Measurements from ENCODE around the gene MMP28.

Gene MMP28

DNA sequence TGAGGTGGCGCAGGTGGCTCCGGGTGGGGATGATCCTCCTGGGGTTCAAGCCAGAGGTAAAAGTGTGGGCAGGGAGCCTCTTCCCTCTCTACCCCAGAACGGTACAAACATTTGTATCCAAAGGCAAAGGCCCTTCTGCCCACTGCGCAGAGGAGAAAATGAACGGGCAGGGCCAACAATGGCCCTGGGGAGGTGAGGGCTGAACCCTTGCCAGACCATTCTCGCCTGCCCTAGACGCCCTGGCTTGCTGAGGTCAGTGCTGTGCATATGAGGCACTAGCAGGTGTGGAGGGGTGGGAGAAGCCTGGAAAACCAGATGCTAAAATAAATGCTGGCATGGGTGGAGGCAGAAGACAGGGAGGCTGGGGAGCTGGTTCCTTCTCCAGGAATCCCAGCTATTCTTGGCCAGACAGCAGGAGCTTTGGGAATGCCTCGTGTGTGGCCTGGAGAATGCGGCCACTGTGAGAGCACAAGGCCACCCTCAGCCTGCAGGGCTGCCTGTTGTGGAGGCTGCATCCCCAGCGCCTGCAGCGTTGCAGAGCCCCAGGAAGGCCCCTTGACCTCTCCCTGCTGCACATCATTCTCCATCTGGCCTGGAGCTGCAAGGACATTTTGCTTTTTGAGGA is 30.2 kb downstream of the MMP28 start:
- in situ Hi-C loops (cut with MboI; ENCODE audit: low sequenced_read_pairs, unreplicated experiment) = no loop called here
- TF ChIP-seq, protein P1, sequence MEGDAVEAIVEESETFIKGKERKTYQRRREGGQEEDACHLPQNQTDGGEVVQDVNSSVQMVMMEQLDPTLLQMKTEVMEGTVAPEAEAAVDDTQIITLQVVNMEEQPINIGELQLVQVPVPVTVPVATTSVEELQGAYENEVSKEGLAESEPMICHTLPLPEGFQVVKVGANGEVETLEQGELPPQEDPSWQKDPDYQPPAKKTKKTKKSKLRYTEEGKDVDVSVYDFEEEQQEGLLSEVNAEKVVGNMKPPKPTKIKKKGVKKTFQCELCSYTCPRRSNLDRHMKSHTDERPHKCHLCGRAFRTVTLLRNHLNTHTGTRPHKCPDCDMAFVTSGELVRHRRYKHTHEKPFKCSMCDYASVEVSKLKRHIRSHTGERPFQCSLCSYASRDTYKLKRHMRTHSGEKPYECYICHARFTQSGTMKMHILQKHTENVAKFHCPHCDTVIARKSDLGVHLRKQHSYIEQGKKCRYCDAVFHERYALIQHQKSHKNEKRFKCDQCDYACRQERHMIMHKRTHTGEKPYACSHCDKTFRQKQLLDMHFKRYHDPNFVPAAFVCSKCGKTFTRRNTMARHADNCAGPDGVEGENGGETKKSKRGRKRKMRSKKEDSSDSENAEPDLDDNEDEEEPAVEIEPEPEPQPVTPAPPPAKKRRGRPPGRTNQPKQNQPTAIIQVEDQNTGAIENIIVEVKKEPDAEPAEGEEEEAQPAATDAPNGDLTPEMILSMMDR (IDR thresholded peaks at IDR 0.05; ENCODE audit: borderline replicate concordance, control extremely low read depth, extremely low read depth, insufficient read depth, missing control alignments) = no peak
- DNase-seq (ENCODE audit: low spot score) = no peak

- DNase-seq (ENCODE audit: low spot score) = peak; percentile 97
- in situ Hi-C loops (cut with MboI; ENCODE audit: low sequenced_read_pairs, unreplicated experiment) = no loop called here
- TF ChIP-seq, protein P1 (IDR thresholded peaks at IDR 0.05; ENCODE audit: borderline replicate concordance, control extremely low read depth, extremely low read depth, insufficient read depth, missing control alignments) = peak; percentile 98
Observed at GRCh38 chr17:35764123-35764991, 31.1 kb downstream of the MMP28 start.

GRCh38 chr17:35763767-35764122 is 31.7 kb downstream of the MMP28 start:
- no peak for DNase-seq (ENCODE audit: low spot score)
- in situ Hi-C loops (cut with MboI; ENCODE audit: low sequenced_read_pairs, unreplicated experiment) = no loop called here
- TF ChIP-seq, protein P1 (IDR thresholded peaks at IDR 0.05; ENCODE audit: borderline replicate concordance, control extremely low read depth, extremely low read depth, insufficient read depth, missing control alignments) = no peak

- no peak for DNase-seq (ENCODE audit: low spot score)
- in situ Hi-C loops (cut with MboI; ENCODE audit: low sequenced_read_pairs, unreplicated experiment) = no loop called here
- TF ChIP-seq, protein P1 (IDR thresholded peaks at IDR 0.05; ENCODE audit: borderline replicate concordance, control extremely low read depth, extremely low read depth, insufficient read depth, missing control alignments) = no peak
Observed at GRCh38 chr17:35761601-35762000, 33.8 kb downstream of the MMP28 start.

GRCh38 chr17:35760587-35760986 is 34.9 kb downstream of the MMP28 start, which contains the start of gene C17orf50:
C17orf50 (plus strand) TSS chr17:35760887; CDS start chr17:35760942, 55 bp downstream.
- TF ChIP-seq, protein P1 (IDR thresholded peaks at IDR 0.05; ENCODE audit: borderline replicate concordance, control extremely low read depth, extremely low read depth, insufficient read depth, missing control alignments) = no peak
- no peak for DNase-seq (ENCODE audit: low spot score)
- in situ Hi-C loops (cut with MboI; ENCODE audit: low sequenced_read_pairs, unreplicated experiment) = no loop called here

DNA sequence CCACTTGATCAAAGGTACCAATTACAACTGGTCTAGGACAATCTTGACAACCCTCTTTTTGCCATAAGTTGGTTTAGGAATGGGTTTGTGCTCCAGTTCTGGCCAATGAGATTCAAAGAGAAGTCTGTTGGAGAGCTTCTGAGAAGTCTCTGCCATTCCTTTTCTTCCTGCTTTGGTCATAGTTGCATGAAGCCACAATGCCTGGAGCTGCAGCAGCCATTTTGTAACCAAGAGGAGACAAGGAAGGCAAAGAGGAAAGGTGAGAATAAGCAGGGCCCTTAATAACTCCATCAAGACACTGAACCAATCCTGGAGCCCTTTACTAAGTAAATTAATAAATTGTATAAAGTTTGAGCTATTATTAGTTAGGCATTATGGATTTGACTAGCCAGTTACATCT is 38.2 kb downstream of the MMP28 start:
- DNase-seq (ENCODE audit: low spot score) = no peak
- in situ Hi-C loops (cut with MboI; ENCODE audit: low sequenced_read_pairs, unreplicated experiment) = no loop called here

More for the DNA sequence above, 38.2 kb downstream of the MMP28 start:
- TF ChIP-seq, protein P1 (IDR thresholded peaks at IDR 0.05; ENCODE audit: borderline replicate concordance, control extremely low read depth, extremely low read depth, insufficient read depth, missing control alignments) = no peak

All from GM13976 (cell line).